SK-N-SH (cell line): ENCODE data around the gene SUGP2.
"Not testable (repeated sequence)": the region's sequence is repeated elsewhere in the genome, so short reads cannot be mapped to it uniquely, and the experiment has no call there.

ENCODE experiments used
- TAF1 ChIP-seq: IDR thresholded peaks from 2 replicates; pipeline ENCODE4 v1.6.1; 2012; ENCODE audit warnings: low read depth, mild to moderate bottlenecking, low read length, moderate library complexity, borderline replicate concordance
- TCF12 ChIP-seq: IDR thresholded peaks from 2 replicates; pipeline ENCODE4 v1.4.0; 2012

- TF ChIP-seq TCF12, TAF1: not testable (repeated sequence)
These were observed 80.8 kb downstream of the SUGP2 start for GRCh38 chr19:18952364-18953003.
